ENCODE measurements around the gene PRRT3.

PRRT3 gene

GRCh38 chr3:9966841-9967240 lies 14.6 kb upstream of the PRRT3 start:
- no peak overlapping the region for H3K9ac ChIP-seq (ENCODE audit: low read length)
- H4K20me1 ChIP-seq (ENCODE audit: insufficient read depth, low read length) = no peaks in the 10 kb centered on the region
- no peak overlapping the region for H3K4me2 ChIP-seq (ENCODE audit: low read length)
- TF ChIP-seq CTCF (IDR thresholded peaks at IDR 0.05; ENCODE audit: low read length) = no peak
- TF ChIP-seq EZH2 (IDR thresholded peaks at IDR 0.05; ENCODE audit: borderline replicate concordance, low read length) = no peak
- H2AFZ ChIP-seq (ENCODE audit: low read length) = no peak overlapping the region
- H3K36me3 ChIP-seq (ENCODE audit: insufficient read depth, low read length) = peaks cover 55% of the 10 kb centered on the region
- H3K9me3 ChIP-seq (ENCODE audit: low read length) = no peaks in the 10 kb centered on the region
- H3F3A ChIP-seq (ENCODE audit: insufficient read depth, low read length) = no peaks in the 10 kb centered on the region
- H3K4me3 ChIP-seq (ENCODE audit: low read depth, low read length, poor library complexity, severe bottlenecking) = no peak overlapping the region
- no peaks in the 10 kb centered on the region for H3K4me1 ChIP-seq (ENCODE audit: insufficient read depth, low read length, severe bottlenecking)
- H3K27me3 ChIP-seq (ENCODE audit: insufficient read depth, low read length) = no peaks in the 10 kb centered on the region
- no peaks in the 10 kb centered on the region for H3K79me2 ChIP-seq (ENCODE audit: insufficient read depth, low read length)
- H3K27ac ChIP-seq (ENCODE audit: low read depth, low read length, poor library complexity, severe bottlenecking) = no peak overlapping the region
- H3K9me2 ChIP-seq (ENCODE audit: low read depth, low read length) = no peaks in the 10 kb centered on the region

GRCh38 chr3:9965200-9965875 lies 13.1 kb upstream of the PRRT3 start:
- Histone ChIP-seq H3K79me2 (ENCODE audit: insufficient read depth, low read length) (no peaks in the 10 kb centered on the region), H3K9me2 (ENCODE audit: low read depth, low read length) (no peaks in the 10 kb centered on the region), H3K4me1 (ENCODE audit: insufficient read depth, low read length, severe bottlenecking) (no peaks in the 10 kb centered on the region), H3K27ac (ENCODE audit: low read depth, low read length, poor library complexity, severe bottlenecking) (no peak overlapping the region), H3K4me2 (ENCODE audit: low read length) (no peak overlapping the region), H3F3A (ENCODE audit: insufficient read depth, low read length) (no peaks in the 10 kb centered on the region), H3K9me3 (ENCODE audit: low read length) (no peaks in the 10 kb centered on the region), H4K20me1 (ENCODE audit: insufficient read depth, low read length) (no peaks in the 10 kb centered on the region), H3K9ac (ENCODE audit: low read length) (no peak overlapping the region), H3K27me3 (ENCODE audit: insufficient read depth, low read length) (no peaks in the 10 kb centered on the region), H3K36me3 (ENCODE audit: insufficient read depth, low read length) (peaks cover 40% of the 10 kb centered on the region), H3K4me3 (ENCODE audit: low read depth, low read length, poor library complexity, severe bottlenecking) (no peak overlapping the region), H2AFZ (ENCODE audit: low read length) (no peak overlapping the region)
- TF ChIP-seq CTCF (IDR thresholded peaks at IDR 0.05; ENCODE audit: low read length) (no peak), EZH2 (IDR thresholded peaks at IDR 0.05; ENCODE audit: borderline replicate concordance, low read length) (no peak)

GRCh38 chr3:9957214-9957613 lies 5.0 kb upstream of the PRRT3 start:
- Histone ChIP-seq H4K20me1 (ENCODE audit: insufficient read depth, low read length) (no peaks in the 10 kb centered on the region), H3K9me3 (ENCODE audit: low read length) (no peaks in the 10 kb centered on the region), H3K9me2 (ENCODE audit: low read depth, low read length) (no peaks in the 10 kb centered on the region), H3K27me3 (ENCODE audit: insufficient read depth, low read length) (no peaks in the 10 kb centered on the region), H3K36me3 (ENCODE audit: insufficient read depth, low read length) (no peaks in the 10 kb centered on the region), H3K4me1 (ENCODE audit: insufficient read depth, low read length, severe bottlenecking) (no peaks in the 10 kb centered on the region), H3K27ac (ENCODE audit: low read depth, low read length, poor library complexity, severe bottlenecking) (no peak overlapping the region), H3K9ac (ENCODE audit: low read length) (no peak overlapping the region), H3K4me2 (ENCODE audit: low read length) (no peak overlapping the region), H3F3A (ENCODE audit: insufficient read depth, low read length) (no peaks in the 10 kb centered on the region), H2AFZ (ENCODE audit: low read length) (no peak overlapping the region), H3K79me2 (ENCODE audit: insufficient read depth, low read length) (no peaks in the 10 kb centered on the region), H3K4me3 (ENCODE audit: low read depth, low read length, poor library complexity, severe bottlenecking) (no peak overlapping the region)
- TF ChIP-seq EZH2 (IDR thresholded peaks at IDR 0.05; ENCODE audit: borderline replicate concordance, low read length) (no peak), CTCF (IDR thresholded peaks at IDR 0.05; ENCODE audit: low read length) (peak; percentile 20; the same call in 1 of the 2 replicates)

All from OCI-LY1 (cell line).